HepG2 (cell line): ENCODE measurements around the gene ZBTB18. TPM values are rescaled to one million over a fixed set of nuclear protein-coding genes. Genes with fewer than 3 reads are reported as not detected.

ENCODE experiments used
- ATAC-seq: fragments of 200-7000 bp; cut with Tn5 transposase; 3 replicates; pipeline ENCODE4 v1.9.1; 2020; ENCODE audit warnings: mild to moderate bottlenecking, moderate library complexity
- BruUV-seq: library from RNA; stranded (reverse); fragments of 400-500 nt; replicated peaks from 2 replicates; lab custom pipeline; 2021; lab: Mats Ljungman, UMichigan
- CTCF ChIA-PET: fragments of 300-600 bp; formaldehyde crosslinking; extraction: SDS; loops from one replicate; lab custom pipeline; 2021; ENCODE audit warnings: low total read pairs, inconsistent platforms, low intra/inter-chr PET ratio; lab: Yijun Ruan, JAX
- POLR2A ChIA-PET: fragments of 350-600 bp; sonication (Branson Sonifier 250); formaldehyde crosslinking; loops from one replicate; lab custom pipeline; 2020; ENCODE audit warnings: antibody characterized with exemption, inconsistent platforms; lab: Yijun Ruan, JAX
- DNase-seq: peaks from one replicate; pipeline ENCODE4 v3.0.0-alpha.2; 2015; ENCODE audit warnings: low spot score
- FAIRE-seq: peaks from 3 replicates; lab custom pipeline; 2011; peaks lifted over from hg19 to GRCh38; lab: Jason Lieb, UNC
- H2AFZ ChIP-seq: one replicate; pipeline ENCODE4 v1.6.1; 2011; ENCODE audit warnings: low read length, inconsistent platforms
- H3K27ac ChIP-seq: fragments of 300-600 bp; 3 replicates; pipeline ENCODE4 v1.8.0; 2011; ENCODE audit warnings: mixed run types, mild to moderate bottlenecking, mixed read lengths, low read length, inconsistent platforms; ENCODE audit not compliant: insufficient read depth; ENCODE audit errors: extremely low read length
- H3K27me3 ChIP-seq, 2 experiments: fragments of 200-600 bp in 1 of 2; 2 replicates in 1 of 2; 3 replicates in 1 of 2; pipeline versions ENCODE4 v1.6.0 to v1.8.0; 2011; ENCODE audit warnings: low read length in 2 of 2, mild to moderate bottlenecking in 2 of 2, moderate library complexity in 2 of 2, inconsistent platforms in 1 of 2; ENCODE audit not compliant: insufficient read depth in 2 of 2, control insufficient read depth in 1 of 2
- H3K36me3 ChIP-seq, 2 experiments: fragments of 200-600 bp in 1 of 2; replicated peaks in 1 of 2; 2 replicates in 1 of 2; 3 replicates in 1 of 2; pipeline versions ENCODE4 v1.5.1 to v1.8.0; 2011; ENCODE audit warnings: low read length in 2 of 2, inconsistent platforms in 1 of 2; ENCODE audit not compliant: insufficient read depth in 2 of 2, control insufficient read depth in 1 of 2
- H3K4me1 ChIP-seq: 2 replicates; pipeline ENCODE4 v1.5.1; 2012; ENCODE audit warnings: low read length, inconsistent platforms; ENCODE audit not compliant: insufficient read depth
- H3K4me2 ChIP-seq: 2 replicates; pipeline ENCODE4 v1.6.0; 2011; ENCODE audit warnings: low read depth, low read length, inconsistent platforms
- H3K4me3 ChIP-seq, 3 experiments: fragments of 200-600 bp in 1 of 3; sonication (generic), shearing (Covaris generic) in 1 of 3; replicated peaks in 1 of 3; 2 replicates each; pipeline ENCODE4 v1.5.1; 2011 to 2016; ENCODE audit warnings: low read length in 3 of 3, inconsistent platforms in 2 of 3, low read depth in 2 of 3, mild to moderate bottlenecking in 2 of 3, control low read depth in 1 of 3, mixed read lengths in 1 of 3; ENCODE audit not compliant: insufficient read depth in 1 of 3
- H3K79me2 ChIP-seq: one replicate; pipeline ENCODE4 v1.6.1; 2011; ENCODE audit warnings: low read length, inconsistent platforms; ENCODE audit not compliant: insufficient read depth
- H3K9ac ChIP-seq: 2 replicates; pipeline ENCODE4 v1.6.0; 2011; ENCODE audit warnings: mild to moderate bottlenecking, low read depth, low read length, inconsistent platforms; ENCODE audit not compliant: insufficient read depth
- H3K9me3 ChIP-seq: 2 replicates; pipeline ENCODE4 v1.5.1; 2012; ENCODE audit warnings: mild to moderate bottlenecking, low read length
- H4K20me1 ChIP-seq: 2 replicates; pipeline ENCODE4 v1.6.0; 2011; ENCODE audit warnings: inconsistent platforms, mild to moderate bottlenecking, low read length, moderate library complexity; ENCODE audit not compliant: insufficient read depth
- GTF2F1 ChIP-seq: fragments of 150-350 bp; IDR thresholded peaks from 2 replicates; pipeline ENCODE4 v1.6.1; 2014; ENCODE audit warnings: low read length
- MXI1 ChIP-seq: IDR thresholded peaks from 3 replicates; pipeline ENCODE4 v1.6.1; 2012; ENCODE audit warnings: low read depth, low read length, inconsistent platforms, borderline replicate concordance
- RFX5 ChIP-seq: IDR thresholded peaks from 2 replicates; pipeline ENCODE4 v1.6.1; 2011; ENCODE audit warnings: low read depth, low read length, improper control_type of control experiment
- ZNF205 ChIP-seq: IDR thresholded peaks from 2 replicates; pipeline ENCODE4 v1.6.1; 2018; ENCODE audit warnings: missing biosample characterization, missing genetic modification reagents
- ZNF549 ChIP-seq: sonication (generic); formaldehyde crosslinking; IDR thresholded peaks from 2 replicates; pipeline ENCODE4 v1.5.0; 2020; ENCODE audit warnings: missing genetic modification reagents
- ZNF614 ChIP-seq: IDR thresholded peaks from 2 replicates; pipeline ENCODE4 v1.6.1; 2018; ENCODE audit warnings: missing biosample characterization, missing genetic modification reagents, inconsistent platforms, borderline replicate concordance
- WGBS: methylation state at CpG from one replicate; pipeline ENCODE4 v1.1.6; 2017; ENCODE audit warnings: low lambda C conversion rate; 5-methylcytosine and 5-hydroxymethylcytosine counted together
- in situ Hi-C: cut with HindIII; loops from 2 replicates; pipeline ENCODE4 v1.10.0; 2017; ENCODE audit warnings: low pct_unique_long_range_greater_than_20kb; ENCODE audit not compliant: extremely low pct_ligation_motif_present
- intact Hi-C: fragments of 100-400 bp; cut with micrococcal nuclease; formaldehyde crosslinking; loops from one replicate; pipeline ENCODE4 v1.10.0; 2022; ENCODE audit not compliant: unreplicated experiment
- polyA plus RNA-seq, 8 experiments: library from polyadenylated mRNA; depleted of rRNA in 3 of 8; stranded (reverse) in 7 of 8; unstranded in 1 of 8; fragments of >200 nt; fragmentation: Illumina TruSeq in 4 of 8; extraction: Trizol in 4 of 8; gene quantifications; 2 replicates each; pipeline versions ENCODE4 v1.2.1 to v1.2.3, GENCODE V29; 2011 to 2016; ENCODE audit warnings: low read depth in 4 of 8, missing spikeins in 1 of 8, mixed read lengths in 1 of 8; ENCODE audit not compliant: insufficient read depth in 1 of 8
- total RNA-seq, 5 experiments: library from RNA; depleted of rRNA; stranded (reverse); fragments of >200 nt; fragmentation: Illumina TruSeq; extraction: Trizol; gene quantifications; 2 replicates each; pipeline ENCODE4 v1.2.3, GENCODE V29; 2016; ENCODE audit warnings: low read depth in 1 of 5

The ZBTB18 gene
- total and polyA plus RNA-seq, 2 of the 13 experiments (the other 11 are each of a cell fraction or from before 2014, with no cell fraction given): 3.1 to 4.3 TPM

- TF ChIP-seq RFX5 (no peak), ZNF614 (CRISPR knock-in tag) (no peak)
- Histone ChIP-seq H3K27ac (no peak overlapping the region), H3K79me2 (no peaks in the 10 kb centered on the region), H3K4me2 (no peak overlapping the region), H3K27me3 (peaks cover 0 to 5% of the 10 kb centered on the region in 2 experiments; a peak in 2 of 5 replicates), H3K36me3 (no peaks in the 10 kb centered on the region), H2AFZ (no peak overlapping the region), H3K4me1 (no peaks in the 10 kb centered on the region), H3K9ac (no peak overlapping the region), H4K20me1 (no peaks in the 10 kb centered on the region), H3K9me3 (no peaks in the 10 kb centered on the region), H3K4me3 (no peak overlapping the region)
- 42% methylated on average over 14 of the region's 19 CpGs for WGBS
- BruUV-seq: no TSS peak
- intact Hi-C loops: no loop called here
- ATAC-seq (no peak), FAIRE-seq (no peak), DNase-seq (no peak)
- ChIA-PET POLR2A (no interaction called here), CTCF (no interaction called here)
- in situ Hi-C loops: no loop called here
Observed at GRCh38 chr1:244074559-244075171, 23.6 kb downstream of the ZBTB18 start.

- H3K79me2 ChIP-seq: no peaks in the 10 kb centered on the region
- H3K27ac ChIP-seq: no peak overlapping the region
- H3K4me3 ChIP-seq: no peak overlapping the region
- 42% methylated on average over 8 of the region's 8 CpGs for WGBS
- FAIRE-seq: no peak
- POLR2A ChIA-PET: no interaction called here
- H3K27me3 ChIP-seq: peaks cover 0 to 5% of the 10 kb centered on the region in 2 experiments; a peak in 2 of 5 replicates
- no peak for TF ChIP-seq ZNF549 (CRISPR knock-in tag)
- TF ChIP-seq ZNF205 (CRISPR knock-in tag): no peak
- TF ChIP-seq MXI1: no peak
- TF ChIP-seq GTF2F1: no peak
- no peaks in the 10 kb centered on the region for H3K9me3 ChIP-seq
- no peaks in the 10 kb centered on the region for H4K20me1 ChIP-seq
- intact Hi-C loops (no loop called here), in situ Hi-C loops (no loop called here)
- no peak for DNase-seq
- no peak overlapping the region for H3K9ac ChIP-seq
- no TSS peak for BruUV-seq
- no peaks in the 10 kb centered on the region for H3K36me3 ChIP-seq
- no peak overlapping the region for H3K4me2 ChIP-seq
- CTCF ChIA-PET: no interaction called here
- H2AFZ ChIP-seq: no peak overlapping the region
- ATAC-seq: no peak
- no peaks in the 10 kb centered on the region for H3K4me1 ChIP-seq
Observed at GRCh38 chr1:244075247-244075722, 24.2 kb downstream of the ZBTB18 start.
